Left lung (tissue), 10 donors: ENCODE results near the gene CIAO3. TPM values are rescaled to one million over a fixed set of nuclear protein-coding genes. Genes with fewer than 3 reads are reported as not detected.

ENCODE experiments used
- ATAC-seq: fragments of 200-7000 bp; cut with Tn5 transposase; one replicate; pipeline ENCODE4 v1.9.1; 2020; ENCODE audit warnings: moderate library complexity
- DNase-seq, 4 donors: peaks; one replicate each; pipeline ENCODE4 v3.0.0-alpha.2; 2013 to 2020
- H3K27ac ChIP-seq, 2 donors: fragments of 200-600 bp; sonication (generic) in 1 of 2; one replicate each; pipeline versions ENCODE4 v1.5.0 to v1.8.0; 2020 to 2021
- H3K27me3 ChIP-seq, 2 donors: fragments of 200-600 bp; sonication (generic) in 1 of 2; one replicate each; pipeline versions ENCODE4 v1.5.0 to v1.8.0; 2020 to 2021
- H3K36me3 ChIP-seq, 2 donors: fragments of 200-600 bp; sonication (generic) in 1 of 2; one replicate each; pipeline versions ENCODE4 v1.5.0 to v1.8.0; 2020 to 2021
- H3K4me1 ChIP-seq, 2 donors: fragments of 200-600 bp; one replicate each; pipeline ENCODE4 v1.8.0; 2021
- H3K4me3 ChIP-seq, 2 donors: fragments of 200-600 bp; sonication (generic) in 1 of 2; one replicate each; pipeline versions ENCODE4 v1.5.0 to v1.8.0; 2020 to 2021; ENCODE audit warnings: mild to moderate bottlenecking in 1 of 2
- H3K9me3 ChIP-seq, 2 donors: fragments of 200-600 bp; sonication (generic) in 1 of 2; one replicate each; pipeline versions ENCODE4 v1.5.0 to v1.8.0; 2020 to 2021
- CTCF ChIP-seq, 2 donors: fragments of 200-600 bp; sonication (generic) in 1 of 2; IDR thresholded peaks; one replicate each; pipeline versions ENCODE4 v1.5.0 to v1.8.0; 2021; ENCODE audit warnings: antibody characterized with exemption in 2 of 2
- intact Hi-C, 2 donors: fragments of 100-400 bp; cut with DNase I; formaldehyde crosslinking; loops; one replicate each; pipeline versions ENCODE4 v1.11.2 to v1.14.2; 2022
- polyA plus RNA-seq, 6 donors: library from polyadenylated mRNA; unstranded; fragments of 120-200 nt; gene quantifications; one replicate each; pipeline ENCODE4 v1.2.1, GENCODE V29; 2013; ENCODE audit not compliant: insufficient read length in 6 of 6
- total RNA-seq, 2 donors: library from RNA; stranded (reverse); fragmentation: NEBNext Ultra II Directional; extraction: Animal tissue kit (Norgen Biotek cat#: 25700); gene quantifications; one replicate each; pipeline ENCODE4 v1.2.1, GENCODE V29; 2021
- donor health status: DM: no; HTN: yes; CAD: no.
- donor health status: DM: no; HTN: no; CAD: no.

The CIAO3 gene
- total and polyA plus RNA-seq, 8 donors, result 17.2 to 28.2 (median 21.2) TPM

DNA sequence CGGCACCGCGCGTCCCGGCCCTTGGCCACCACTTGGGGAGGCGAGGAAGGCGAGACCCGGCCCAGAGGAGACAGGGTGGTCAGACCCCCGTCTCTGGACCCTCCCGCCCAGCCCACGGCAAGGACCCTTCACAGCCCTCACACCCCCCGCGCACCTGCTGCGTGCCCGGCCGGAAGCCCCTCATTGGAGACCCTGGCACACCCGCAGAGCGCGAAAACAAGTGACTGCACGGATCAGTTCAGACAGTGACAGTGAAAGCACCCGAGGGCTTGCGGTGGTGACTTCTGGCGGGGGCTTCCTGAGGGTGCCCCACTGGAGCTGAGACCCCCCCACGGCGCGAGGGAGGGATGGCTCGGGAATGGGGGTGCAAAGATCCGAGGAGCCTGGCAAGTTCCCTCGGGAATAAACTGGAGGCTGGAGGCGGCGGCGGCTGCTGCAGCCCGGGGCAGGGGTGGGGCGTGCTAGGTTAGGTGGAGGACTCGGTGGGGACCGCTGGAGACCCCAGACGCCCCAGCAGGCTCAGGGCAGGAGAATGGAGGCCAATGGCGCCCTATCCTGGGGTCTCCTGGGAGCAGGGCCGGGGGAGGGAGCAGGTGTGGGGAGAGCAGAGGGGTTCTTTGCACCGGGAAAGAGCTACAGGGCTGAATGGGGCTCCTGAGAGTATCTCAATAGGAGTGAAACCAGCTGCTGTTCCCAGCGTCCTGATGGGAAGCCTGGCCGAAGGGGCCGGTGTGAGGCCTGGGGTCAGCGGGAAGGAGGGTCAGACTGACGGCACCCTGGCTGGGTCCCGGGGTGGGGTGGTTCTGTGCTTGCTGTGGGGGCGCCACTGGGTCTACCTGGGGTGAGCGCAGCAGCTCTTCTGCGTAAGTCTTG is 34.4 kb downstream of the CIAO3 start:
- no peak for TF ChIP-seq CTCF (IDR thresholded peaks at IDR 0.05)
- Histone ChIP-seq H3K9me3 (no peaks in the 10 kb centered on the region), H3K27ac (no peak overlapping the region), H3K36me3 (no peaks in the 10 kb centered on the region), H3K4me1 (no peaks in the 10 kb centered on the region), H3K27me3 (peaks cover 64 to 99% of the 10 kb centered on the region in 2 donors), H3K4me3 (no peak overlapping the region)
- no peak for DNase-seq
- intact Hi-C loops, result no loop called here
- ATAC-seq, result no peak

- no peaks in the 10 kb centered on the region for H3K9me3 ChIP-seq
- TF ChIP-seq CTCF (IDR thresholded peaks at IDR 0.05), result no peak
- DNase-seq (no peak), ATAC-seq (no peak)
- H3K4me1 ChIP-seq, result no peaks in the 10 kb centered on the region
- no peak within 1 kb of the TSS for H3K4me3 ChIP-seq
- no peak within 1 kb of the TSS for H3K27ac ChIP-seq
- intact Hi-C loops, result no loop called here
- peaks cover 66 to 99% of the 10 kb centered on the region in 2 donors for H3K27me3 ChIP-seq
- H3K36me3 ChIP-seq, result no peaks in the 10 kb centered on the region
Measured at GRCh38 chr16:705431-706188, 35.2 kb downstream of the CIAO3 start, which contains the start of gene FBXL16. FBXL16 (minus strand) TSS chr16:705801; CDS start chr16:697405, 8,396 bp downstream.

DNA sequence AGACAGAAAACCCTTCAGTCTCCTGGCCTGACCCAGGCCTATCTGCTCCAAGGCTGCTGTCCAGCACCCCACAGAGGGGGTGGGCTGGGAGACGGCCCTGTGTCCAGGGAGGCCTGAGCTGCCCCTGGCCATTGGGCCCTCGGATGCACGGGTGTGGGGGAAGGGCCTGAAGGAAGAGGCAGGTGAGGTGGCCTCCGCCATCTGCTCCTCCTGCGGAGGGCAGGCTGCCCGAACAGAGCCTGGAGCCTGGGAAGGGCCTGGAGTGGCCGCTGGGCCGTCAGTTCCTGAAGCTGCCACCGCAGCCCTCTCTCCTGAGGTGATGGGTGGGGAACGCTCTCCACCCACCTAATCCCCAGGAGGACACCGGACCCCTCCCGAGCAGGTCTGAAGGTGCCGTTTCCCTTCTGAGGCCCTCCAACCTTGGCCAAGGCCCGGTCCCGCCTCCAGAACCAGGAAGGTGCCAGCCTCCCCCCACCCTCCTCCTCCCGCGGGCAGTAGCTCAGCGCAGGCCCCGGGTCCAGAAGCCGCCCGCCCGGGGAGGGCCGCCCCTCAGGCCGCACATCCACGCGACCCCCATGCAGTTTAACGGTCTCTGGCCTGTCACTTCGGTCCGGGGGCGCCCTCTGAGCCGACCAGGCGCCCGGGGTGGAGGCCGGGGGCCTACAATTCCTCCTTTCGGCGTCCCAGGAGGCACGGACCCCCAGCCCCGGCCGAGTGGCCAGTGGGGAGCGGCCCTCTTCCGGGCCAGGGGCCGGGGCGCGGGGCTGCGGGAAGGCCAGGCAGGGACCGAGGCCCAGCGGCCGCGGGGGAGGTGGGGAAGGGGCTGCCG is 36.0 kb downstream of the CIAO3 start:
- H3K36me3 ChIP-seq, result no peaks in the 10 kb centered on the region
- H3K27me3 ChIP-seq, result peaks cover 67 to 99% of the 10 kb centered on the region in 2 donors
- no peak overlapping the region for H3K27ac ChIP-seq
- DNase-seq (no peak), ATAC-seq (no peak)
- no peaks in the 10 kb centered on the region for H3K4me1 ChIP-seq
- intact Hi-C loops, result no loop called here
- H3K4me3 ChIP-seq, result no peak overlapping the region
- H3K9me3 ChIP-seq, result no peaks in the 10 kb centered on the region
- no peak for TF ChIP-seq CTCF (IDR thresholded peaks at IDR 0.05)

DNA sequence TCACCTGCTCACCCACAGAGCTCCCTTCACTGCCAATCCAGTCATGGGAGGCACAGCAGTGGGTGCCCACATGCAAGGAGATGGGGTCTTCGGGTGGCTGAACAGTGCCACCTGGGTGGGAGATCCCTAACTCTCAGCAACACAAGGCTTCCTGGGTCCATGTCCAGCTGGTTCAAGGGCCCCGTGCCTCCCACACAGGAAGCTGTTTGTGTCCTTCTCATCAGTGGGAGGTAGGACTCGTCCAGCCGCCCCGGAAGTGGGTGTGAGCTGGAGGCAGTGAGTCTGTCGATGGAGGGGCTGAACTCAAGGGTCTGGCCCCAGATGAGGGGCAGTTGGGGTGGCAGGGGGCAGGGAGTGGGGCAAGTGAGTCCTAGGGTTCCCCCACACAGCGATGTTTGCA is 36.8 kb downstream of the CIAO3 start:
- intact Hi-C loops, result no loop called here
- H3K4me3 ChIP-seq, result no peak overlapping the region
- no peaks in the 10 kb centered on the region for H3K9me3 ChIP-seq
- H3K27ac ChIP-seq, result no peak overlapping the region
- no peaks in the 10 kb centered on the region for H3K36me3 ChIP-seq
- no peaks in the 10 kb centered on the region for H3K4me1 ChIP-seq
- TF ChIP-seq CTCF (IDR thresholded peaks at IDR 0.05), result no peak
- peaks cover 70 to 99% of the 10 kb centered on the region in 2 donors for H3K27me3 ChIP-seq
- DNase-seq (no peak), ATAC-seq (no peak)
